Measurements from ENCODE around the gene RPL10.
A peak's percentile ranks its signal among the peaks of the same experiment; 100 is the strongest.

Gene RPL10

GRCh38 chrX:154420402-154420756 is 22.2 kb downstream of the RPL10 start:
- TF ChIP-seq CTCF (IDR thresholded peaks at IDR 0.05; ENCODE audit: low read depth, low read length): no peak

GRCh38 chrX:154426916-154427770 is 29.0 kb downstream of the RPL10 start:
- H3K4me3 ChIP-seq (ENCODE audit: low read depth, low read length): no peak overlapping the region
- TF ChIP-seq CTCF (IDR thresholded peaks at IDR 0.05; ENCODE audit: low read depth, low read length): no peak

More at GRCh38 chrX:154420402-154420756, 22.2 kb downstream of the RPL10 start:
- no peak overlapping the region for H3K4me3 ChIP-seq (ENCODE audit: low read depth, low read length)

- TF ChIP-seq CTCF (IDR thresholded peaks at IDR 0.05; ENCODE audit: low read depth, low read length): no peak
- peak within 1 kb of the TSS; percentile 65 for H3K4me3 ChIP-seq (ENCODE audit: low read depth, low read length)
Measured at GRCh38 chrX:154428176-154429171, 30.3 kb downstream of the RPL10 start, which contains the start of gene ATP6AP1. TSS of gene ATP6AP1 (plus strand) at chrX:154428677. CDS start at chrX:154428693, 16 bp downstream.

GRCh38 chrX:154429711-154430110 is 31.5 kb downstream of the RPL10 start:
- H3K4me3 ChIP-seq (ENCODE audit: low read depth, low read length): peak overlapping the region; percentile 65; the same call in 1 of the 2 replicates
- TF ChIP-seq CTCF (IDR thresholded peaks at IDR 0.05; ENCODE audit: low read depth, low read length): no peak

- H3K4me3 ChIP-seq (ENCODE audit: low read depth, low read length): no peak overlapping the region
- no peak for TF ChIP-seq CTCF (IDR thresholded peaks at IDR 0.05; ENCODE audit: low read depth, low read length)
Measured at GRCh38 chrX:154430479-154430878, 32.3 kb downstream of the RPL10 start.

GRCh38 chrX:154430916-154431315 is 32.7 kb downstream of the RPL10 start:
- no peak for TF ChIP-seq CTCF (IDR thresholded peaks at IDR 0.05; ENCODE audit: low read depth, low read length)
- H3K4me3 ChIP-seq (ENCODE audit: low read depth, low read length): no peak overlapping the region

Data from WI38 (cell line).